Adipose tissue (tissue), 3 donors: ENCODE results near the gene SLAMF8. TPM values are rescaled to one million over a fixed set of nuclear protein-coding genes. Genes with fewer than 3 reads are reported as not detected.
A peak's percentile ranks its signal among the peaks of the same experiment; 100 is the strongest.

Source experiments
- H3K27ac ChIP-seq: one replicate; pipeline ENCODE4 v1.5.1; 2013; ENCODE audit warnings: low read depth, low read length
- WGBS, 3 donors: extraction: QIAGEN DNeasy Blood & Tissue Kit; methylation state at CpG; one replicate each; pipeline ENCODE4 v1.1.7; 2013; 5-methylcytosine and 5-hydroxymethylcytosine counted together
- polyA plus RNA-seq, 3 donors: library from polyadenylated mRNA; stranded (reverse); fragments of 200-250 nt; gene quantifications; one replicate each; pipeline ENCODE4 v1.2.3, GENCODE V29; 2013
- donor health status: healthy with polysubstance abuse.
- donor health status: Bipolar disorder and iron deficiency.
- donor health status: healthy.

SLAMF8 gene
- polyA plus RNA-seq, 3 donors, result 1.0 to 3.1 (median 2.7) TPM

- 89 to 90% (median 89%) methylated on average over 5 of the region's 5 CpGs for WGBS, 3 donors
- H3K27ac ChIP-seq, result no peak overlapping the region
Measured at GRCh38 chr1:159839116-159839849, 12.6 kb downstream of the SLAMF8 start.

GRCh38 chr1:159841749-159842148, 15.1 kb downstream of the SLAMF8 start:
- no peak overlapping the region for H3K27ac ChIP-seq
- WGBS, 3 donors, result 58 to 87% (median 63%) methylated on average over 2 of the region's 2 CpGs

GRCh38 chr1:159843459-159843858, 16.8 kb downstream of the SLAMF8 start:
- 79 to 91% (median 82%) methylated on average over 4 of the region's 4 CpGs for WGBS, 3 donors
- H3K27ac ChIP-seq, result no peak overlapping the region

GRCh38 chr1:159845751-159846629, 19.3 kb downstream of the SLAMF8 start:
- 77 to 79% (median 78%) methylated on average over 13 of the region's 13 CpGs for WGBS, 3 donors

GRCh38 chr1:159847231-159847630, 20.6 kb downstream of the SLAMF8 start:
- no peak overlapping the region for H3K27ac ChIP-seq
- WGBS, 3 donors, result 60 to 75% (median 61%) methylated on average over 4 of the region's 4 CpGs

More at GRCh38 chr1:159845751-159846629, 19.3 kb downstream of the SLAMF8 start:
- no peak overlapping the region for H3K27ac ChIP-seq

- 47 to 92% (median 55%) methylated on average over 3 of the region's 3 CpGs for WGBS, 3 donors
- H3K27ac ChIP-seq, result no peak overlapping the region
Measured at GRCh38 chr1:159848326-159848725, 21.7 kb downstream of the SLAMF8 start.

GRCh38 chr1:159849626-159850366, 23.1 kb downstream of the SLAMF8 start:
- no peak overlapping the region for H3K27ac ChIP-seq
- WGBS, 3 donors, result 54 to 91% (median 57%) methylated on average over 2 of the region's 2 CpGs

- WGBS, 3 donors, result 67 to 78% (median 78%) methylated on average over 1 of the region's 1 CpG
- H3K27ac ChIP-seq, result no peak overlapping the region
Measured at GRCh38 chr1:159851407-159851806, 24.7 kb downstream of the SLAMF8 start.

- 20 to 24% (median 21%) methylated on average over 6 of the region's 6 CpGs for WGBS, 3 donors
- no peak overlapping the region for H3K27ac ChIP-seq
Measured at GRCh38 chr1:159853417-159854115, 26.9 kb downstream of the SLAMF8 start.

- WGBS, 3 donors, result 0 to 1% (median 1%) methylated on average over 25 to 31 of the region's 31 CpGs
- peak overlapping the region; percentile 12 for H3K27ac ChIP-seq
Measured at GRCh38 chr1:159854116-159854692, 27.5 kb downstream of the SLAMF8 start.

GRCh38 chr1:159854693-159855192, 28.1 kb downstream of the SLAMF8 start:
- WGBS, 3 donors, result 0 to 1% (median 0%) methylated on average over 31 to 59 of the region's 59 CpGs
- peak overlapping the region; percentile 12 for H3K27ac ChIP-seq

GRCh38 chr1:159855709-159856108, 29.0 kb downstream of the SLAMF8 start:
- H3K27ac ChIP-seq, result no peak overlapping the region
- WGBS, 3 donors, result 85 to 91% (median 88%) methylated on average over 30 to 34 of the region's 34 CpGs

GRCh38 chr1:159856576-159856975, 29.9 kb downstream of the SLAMF8 start:
- H3K27ac ChIP-seq, result no peak overlapping the region
- 89 to 100% (median 95%) methylated on average over 1 of the region's 1 CpG for WGBS, 3 donors

GRCh38 chr1:159857889-159858288, 31.2 kb downstream of the SLAMF8 start:
- WGBS, 3 donors, result 90 to 94% (median 91%) methylated on average over 6 of the region's 6 CpGs

GRCh38 chr1:159859767-159860322, 33.2 kb downstream of the SLAMF8 start:
- H3K27ac ChIP-seq, result no peak overlapping the region
- 63 to 81% (median 79%) methylated on average over 7 of the region's 7 CpGs for WGBS, 3 donors

More at GRCh38 chr1:159857889-159858288, 31.2 kb downstream of the SLAMF8 start:
- no peak overlapping the region for H3K27ac ChIP-seq

GRCh38 chr1:159860456-159860855, 33.8 kb downstream of the SLAMF8 start:
- H3K27ac ChIP-seq, result no peak overlapping the region
- 36 to 75% (median 56%) methylated on average over 3 of the region's 3 CpGs for whole genome bisulfite sequencing, 3 donors

GRCh38 chr1:159861218-159861617, 34.5 kb downstream of the SLAMF8 start:
- H3K27ac ChIP-seq, result no peak overlapping the region
- WGBS, 3 donors, result 71 to 81% (median 75%) methylated on average over 8 of the region's 8 CpGs
